SIG-M5 (cell line): ENCODE results near the gene MYH8.

Experiments
- DNase-seq: peaks from one replicate; lab custom pipeline; 2025; lab: John Stamatoyannopoulos, UW

MYH8 gene

DNA sequence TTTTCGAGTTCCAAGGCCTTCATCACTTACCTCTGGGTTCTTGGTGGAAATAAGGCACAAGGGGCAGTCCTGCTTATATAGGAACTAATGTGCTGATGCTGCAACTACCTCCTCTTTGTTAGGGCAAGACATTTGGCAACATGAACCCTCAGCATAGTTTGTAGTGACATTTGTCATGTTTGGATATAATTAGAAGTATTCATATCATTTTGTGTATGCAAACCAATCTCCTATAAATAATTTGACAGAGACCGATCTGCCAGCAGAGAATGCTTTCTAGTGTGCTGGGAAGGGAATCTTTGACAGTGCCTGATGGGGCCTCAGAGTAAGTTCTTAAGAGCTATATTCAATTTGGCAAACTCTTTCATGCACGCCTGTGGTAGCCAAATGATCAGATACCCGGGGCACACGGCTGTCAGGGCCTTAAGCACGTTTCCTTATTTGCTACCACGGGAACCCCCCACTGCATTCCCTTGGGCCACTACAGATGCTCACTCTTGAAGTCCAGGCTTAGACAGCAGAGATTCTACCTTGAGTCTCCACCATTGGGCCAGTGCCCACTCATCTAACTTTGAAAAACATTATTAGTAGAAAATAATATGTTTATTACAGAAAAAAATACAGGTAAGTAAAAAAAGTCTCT is at the start of gene MYH8:
TSS of gene MYH8 (minus strand) at position 51 of the 643 bp plus-strand sequence. CDS start 1,723 bp downstream, outside the sequence.
- no peak for DNase-seq

DNA sequence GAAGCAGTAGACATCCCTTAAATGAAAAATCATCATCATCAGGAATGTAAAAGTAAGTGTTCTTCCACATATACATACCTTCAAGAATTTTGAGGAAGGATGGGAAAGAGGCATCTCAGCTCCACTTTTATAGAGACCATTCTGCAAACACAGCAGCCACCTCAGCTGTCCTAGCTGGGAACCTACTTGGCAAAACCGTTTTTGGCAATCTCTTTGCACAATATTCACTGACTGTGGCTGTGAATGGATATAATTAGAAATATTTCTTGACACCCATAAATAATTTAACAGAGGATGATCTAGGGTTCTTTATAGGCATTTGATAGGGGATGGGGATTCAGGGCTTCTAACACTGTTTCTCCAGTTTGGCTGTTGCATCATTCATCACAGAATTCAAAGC is 47.7 kb upstream of the MYH8 start, which contains the start of gene MYH4:
TSS of gene MYH4 (minus strand) at position 101 of the 400 bp plus-strand sequence. CDS start 2,814 bp downstream, outside the sequence.
- DNase-seq = no peak

DNA sequence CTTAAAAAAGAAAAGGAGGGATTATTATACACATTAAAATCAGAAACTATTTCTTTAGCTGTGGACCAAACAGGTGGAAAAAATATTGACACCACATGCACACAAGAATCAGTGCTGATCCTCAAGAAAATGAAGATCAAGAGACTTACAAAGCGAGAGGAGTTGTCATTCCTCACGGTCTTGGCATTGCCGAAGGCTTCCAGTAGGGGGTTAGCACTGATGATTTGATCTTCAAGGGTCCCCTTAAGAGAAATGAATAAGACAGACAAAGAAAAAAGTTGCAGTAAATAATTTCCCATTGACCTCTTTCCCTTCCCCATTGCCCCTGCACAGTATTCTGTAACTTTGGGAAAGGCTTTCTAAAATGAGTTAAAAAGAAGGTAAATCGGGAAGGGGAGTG is 41.7 kb upstream of the MYH8 start:
- no peak for DNase-seq

DNA sequence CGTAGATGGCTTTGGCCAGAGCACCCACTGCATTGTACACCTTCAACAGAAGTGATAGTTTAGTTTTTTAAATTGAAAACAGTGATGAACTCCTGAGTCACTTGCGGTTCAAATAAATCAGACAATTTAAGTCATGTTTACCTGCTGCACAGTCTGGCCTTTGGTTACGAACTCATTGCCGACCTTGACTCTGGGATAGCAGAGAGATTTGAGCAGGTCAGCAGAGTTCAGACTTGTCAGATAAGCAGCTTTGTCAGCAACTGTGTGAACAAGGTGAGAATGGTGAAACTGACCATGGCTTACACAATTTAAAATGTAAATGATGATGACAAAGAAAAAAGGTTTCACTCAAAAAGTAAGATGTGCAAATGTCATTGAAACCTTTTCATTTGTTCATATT is 38.3 kb upstream of the MYH8 start:
- no peak for DNase-seq

DNA sequence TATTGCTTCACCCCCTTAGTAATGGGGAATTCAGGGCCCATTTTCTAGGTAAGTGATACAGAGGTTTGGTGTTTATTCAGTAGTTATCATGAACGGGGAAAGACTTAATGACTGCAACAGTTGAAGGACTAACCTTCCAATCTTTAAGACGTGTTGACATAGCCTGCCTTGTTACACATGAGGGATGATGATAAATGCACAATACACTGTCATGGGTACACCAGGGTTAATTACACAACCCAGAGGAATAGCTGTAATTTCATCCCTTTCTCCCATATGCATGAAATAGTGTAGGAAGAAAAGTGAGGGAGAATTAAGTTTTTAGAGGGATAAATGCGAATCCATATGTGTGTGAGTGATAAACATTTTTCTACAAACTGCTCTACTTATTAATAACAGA is 37.0 kb upstream of the MYH8 start:
- DNase-seq = no peak

DNA sequence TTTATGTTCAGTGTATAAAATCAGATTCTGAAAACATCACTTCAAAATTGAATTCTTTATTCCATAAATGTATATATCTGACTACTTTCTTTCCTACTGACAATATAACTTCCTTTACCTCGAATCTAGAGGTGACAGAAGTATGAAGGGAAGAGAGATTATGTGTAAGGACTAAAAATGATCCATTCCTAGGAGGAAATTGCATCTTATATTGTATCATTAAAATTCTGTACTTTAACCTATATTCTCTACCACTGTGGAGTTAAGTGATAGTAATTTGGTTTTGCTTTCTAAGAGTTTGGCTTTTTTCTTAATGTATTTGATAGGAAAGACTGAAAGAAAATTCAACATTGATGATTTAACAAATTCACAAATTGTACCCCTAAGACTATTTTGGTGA is 36.2 kb upstream of the MYH8 start:
- DNase-seq = no peak

DNA sequence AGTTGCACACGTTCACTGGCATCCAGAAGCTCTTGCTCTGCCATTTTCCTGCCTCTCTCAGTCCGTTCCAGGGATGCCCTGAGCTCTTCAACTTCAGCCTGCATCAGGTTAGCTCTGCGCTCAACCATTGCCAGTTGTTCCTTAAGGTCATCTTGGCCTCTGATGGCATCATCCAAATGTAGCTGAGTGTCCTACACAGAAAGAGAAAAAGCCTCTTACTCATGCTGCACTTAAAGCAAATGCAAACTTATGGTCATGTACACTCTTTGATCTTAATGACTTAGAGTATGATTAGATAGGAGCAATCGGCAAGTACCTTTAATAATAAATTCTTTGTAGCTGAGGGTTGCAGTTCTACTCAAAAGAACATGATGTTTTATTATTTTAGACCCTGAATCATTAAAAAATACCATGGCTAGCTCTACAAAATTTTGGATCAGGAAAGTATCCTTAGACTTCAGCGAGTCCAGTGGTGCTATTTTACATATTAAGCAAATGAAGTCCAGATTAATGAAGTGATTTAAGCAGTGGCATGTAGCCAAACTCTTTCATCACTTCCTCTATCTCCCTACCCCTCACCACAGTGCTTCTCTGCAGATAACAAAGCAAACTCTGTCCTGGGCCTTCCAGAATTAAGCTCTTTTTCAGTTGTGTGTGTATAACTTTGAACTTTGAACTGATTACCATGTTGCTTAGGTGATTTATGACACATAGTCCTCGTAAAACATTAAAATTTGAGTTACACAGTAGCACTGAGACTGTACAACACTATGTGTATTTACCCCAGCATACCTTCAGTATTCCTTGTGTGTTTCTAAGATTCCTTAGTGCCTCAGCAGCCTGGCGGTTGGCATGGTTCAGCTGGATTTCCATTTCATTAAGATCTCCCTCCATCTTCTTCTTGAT is 25.5 kb upstream of the MYH8 start:
- DNase-seq = no peak

DNA sequence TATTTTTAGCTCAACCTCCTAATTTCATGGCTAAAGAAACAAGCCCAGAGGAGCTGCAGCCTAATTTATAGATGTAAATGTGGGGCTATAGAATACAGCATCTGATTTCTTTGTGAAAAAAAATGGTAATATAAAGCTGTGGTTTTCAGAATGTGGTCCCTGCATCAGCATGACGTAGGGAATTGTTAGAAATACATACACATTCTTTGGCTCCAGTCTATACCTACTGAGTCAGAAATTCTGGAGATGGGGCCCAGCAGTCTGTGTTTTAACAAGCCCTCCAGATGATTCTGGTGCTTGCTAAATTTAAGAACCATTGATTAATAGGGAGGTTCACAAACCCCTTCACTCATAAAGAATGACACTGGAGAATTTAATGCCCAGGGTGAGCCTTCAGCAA is 18.1 kb upstream of the MYH8 start:
- DNase-seq = no peak

DNA sequence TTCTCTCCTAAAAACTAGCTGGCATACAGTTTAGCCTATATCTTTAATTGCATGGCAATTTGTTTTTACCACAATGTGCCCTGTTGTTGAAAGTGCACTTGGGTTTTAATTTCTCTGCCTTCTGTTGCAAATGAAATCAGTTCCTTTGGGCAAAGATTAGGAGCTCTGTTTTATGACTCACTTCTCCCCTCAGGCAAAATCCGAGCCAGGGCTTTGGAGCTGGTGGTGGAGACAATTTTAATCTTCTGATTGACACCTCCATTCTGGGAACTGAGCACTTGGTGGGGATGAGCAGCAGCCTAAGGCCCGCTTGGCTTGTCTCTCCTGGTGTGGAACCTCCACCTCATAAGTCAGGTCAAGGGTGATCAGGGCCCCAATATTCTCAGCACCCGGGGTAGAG is 13.3 kb upstream of the MYH8 start:
- no peak for DNase-seq

DNA sequence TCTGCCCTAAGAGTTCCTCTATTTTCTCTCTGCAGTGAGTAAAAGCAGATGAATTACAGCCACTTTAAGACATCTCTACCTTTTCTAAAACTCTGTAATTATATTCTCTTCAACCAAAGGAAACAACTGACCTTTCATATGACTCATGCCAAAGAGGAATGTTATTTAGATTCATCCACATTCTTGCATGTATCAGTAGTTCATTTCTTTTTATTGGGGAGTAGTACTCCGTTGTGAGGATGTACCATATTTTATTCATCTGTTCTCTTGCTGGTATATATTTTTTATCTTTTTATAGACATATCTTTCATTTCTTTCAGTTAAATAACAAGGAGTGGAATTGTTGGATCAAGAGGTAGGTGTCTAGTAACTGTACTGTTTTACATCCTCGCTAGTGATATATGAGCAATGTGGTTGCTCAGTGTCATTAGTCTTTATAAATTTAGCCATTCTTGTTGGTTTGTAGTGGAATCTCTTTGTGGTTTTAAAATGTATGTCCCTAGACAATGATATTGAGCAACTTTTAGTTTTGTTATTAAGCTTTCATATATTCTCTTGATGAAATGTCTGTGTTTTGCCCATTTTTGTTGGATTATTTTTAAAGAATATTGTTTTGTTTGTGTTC is 7.8 kb upstream of the MYH8 start:
- no peak for DNase-seq

DNA sequence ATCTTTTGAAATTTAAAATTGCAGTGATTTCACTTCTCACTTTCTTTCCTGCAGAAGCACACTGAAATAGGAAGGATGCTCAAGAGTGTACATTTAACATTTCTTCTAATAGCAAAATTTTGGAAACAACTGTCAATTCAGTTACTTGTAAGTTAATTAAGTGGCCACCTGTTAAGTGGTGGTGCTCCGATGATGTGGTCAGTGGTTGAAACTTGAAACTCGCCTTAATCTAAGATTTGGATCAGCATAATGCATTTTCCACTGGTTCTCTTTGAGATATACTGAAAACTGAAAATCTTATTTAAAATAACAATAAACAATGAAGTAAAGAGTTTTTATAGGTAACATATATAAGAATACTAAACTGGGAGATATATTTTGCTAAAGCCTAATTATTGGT is 7.0 kb upstream of the MYH8 start:
- DNase-seq = no peak

DNA sequence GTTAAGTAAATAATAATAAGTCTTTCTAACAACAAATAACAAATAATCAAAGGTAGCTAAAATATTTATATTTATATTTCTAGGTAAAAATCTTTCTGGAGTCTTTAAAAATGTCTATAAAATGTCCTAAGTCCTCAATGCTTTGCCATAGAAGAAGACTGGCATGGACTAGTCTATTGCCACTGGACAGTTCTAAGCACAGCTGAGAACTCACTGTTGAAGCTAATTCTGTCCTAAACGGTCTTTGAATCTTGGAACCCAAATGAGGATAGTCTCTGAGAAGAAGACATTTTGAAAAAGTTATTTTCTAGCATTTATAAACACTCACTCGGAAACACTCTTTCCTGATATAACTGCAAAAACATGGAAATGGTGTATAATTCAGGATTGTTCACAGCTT is 539 bp downstream of the MYH8 start:
- no peak for DNase-seq

DNA sequence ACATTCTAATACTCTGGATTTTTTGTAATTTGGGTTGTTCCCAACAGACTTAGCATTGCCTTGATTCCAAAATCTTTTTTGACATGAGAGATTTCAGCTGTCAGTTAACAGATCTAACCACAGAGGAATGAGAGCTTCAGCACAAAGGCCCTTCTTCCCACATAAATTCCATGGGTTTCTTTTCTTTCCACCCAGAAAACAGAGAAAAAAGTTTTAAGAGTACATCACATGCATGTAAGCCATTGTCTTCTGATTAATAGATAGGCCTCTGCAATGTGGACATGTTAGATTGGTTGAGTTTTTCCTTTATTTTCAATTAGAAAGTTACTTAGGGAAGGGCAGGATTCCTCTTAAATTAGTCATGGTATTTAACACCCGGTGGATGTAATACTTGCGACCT is 939 bp downstream of the MYH8 start:
- no peak for DNase-seq

DNA sequence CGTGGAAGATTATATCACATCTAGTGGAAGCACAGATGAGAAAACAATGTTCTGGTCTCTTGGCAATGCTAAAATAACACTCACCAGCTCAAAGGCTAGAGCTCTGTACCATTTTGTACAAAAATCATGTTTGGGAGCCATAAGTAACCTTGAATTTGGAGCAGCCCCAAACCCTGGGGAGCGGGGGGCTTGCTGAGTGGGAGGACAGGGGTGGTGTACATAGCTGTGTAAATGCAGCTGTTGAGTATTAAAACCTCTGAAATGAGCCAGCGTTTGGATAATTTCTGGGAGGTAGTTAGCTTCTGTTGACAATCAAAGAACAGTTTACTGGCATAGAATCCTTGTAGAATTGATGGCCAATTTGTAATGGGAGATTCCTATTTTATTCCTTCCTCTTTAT is 4.3 kb downstream of the MYH8 start:
- DNase-seq = no peak

DNA sequence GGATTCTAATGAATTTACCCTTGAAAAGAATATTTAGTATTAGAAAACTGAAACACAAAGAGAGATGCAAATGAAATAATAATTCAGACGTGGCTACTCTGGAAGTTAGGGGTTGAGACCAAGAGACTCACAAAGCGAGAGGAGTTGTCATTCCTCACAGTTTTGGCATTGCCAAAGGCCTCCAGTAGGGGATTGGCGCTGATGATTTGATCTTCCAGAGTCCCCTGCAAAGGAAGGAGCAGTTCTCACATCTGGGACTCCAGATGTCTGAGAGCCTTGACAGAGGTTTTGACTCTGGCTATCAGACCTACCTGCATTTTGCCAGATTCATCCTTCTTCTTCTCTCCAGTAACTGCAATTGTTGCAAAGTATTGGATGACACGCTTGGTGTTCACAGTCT is 6.6 kb downstream of the MYH8 start:
- no peak for DNase-seq

DNA sequence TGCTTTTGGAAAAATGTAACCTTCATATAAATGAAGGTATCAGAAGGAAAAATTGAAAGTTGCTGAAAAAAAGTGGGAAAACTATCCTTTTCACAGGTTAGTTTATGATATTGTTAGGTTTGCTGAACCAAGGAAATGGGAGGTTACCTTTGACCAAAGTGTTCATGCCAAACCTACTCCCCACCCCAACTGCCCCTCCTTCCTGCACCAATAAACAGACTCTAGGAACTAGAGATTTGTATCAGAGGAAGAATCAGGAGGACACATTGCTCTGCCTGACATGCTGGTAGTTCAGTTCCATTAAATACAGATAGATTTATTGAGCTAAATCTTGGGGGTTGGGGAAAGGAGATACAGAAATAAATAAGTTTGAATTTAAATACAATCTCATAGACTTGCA is 18.2 kb downstream of the MYH8 start:
- no peak for DNase-seq

DNA sequence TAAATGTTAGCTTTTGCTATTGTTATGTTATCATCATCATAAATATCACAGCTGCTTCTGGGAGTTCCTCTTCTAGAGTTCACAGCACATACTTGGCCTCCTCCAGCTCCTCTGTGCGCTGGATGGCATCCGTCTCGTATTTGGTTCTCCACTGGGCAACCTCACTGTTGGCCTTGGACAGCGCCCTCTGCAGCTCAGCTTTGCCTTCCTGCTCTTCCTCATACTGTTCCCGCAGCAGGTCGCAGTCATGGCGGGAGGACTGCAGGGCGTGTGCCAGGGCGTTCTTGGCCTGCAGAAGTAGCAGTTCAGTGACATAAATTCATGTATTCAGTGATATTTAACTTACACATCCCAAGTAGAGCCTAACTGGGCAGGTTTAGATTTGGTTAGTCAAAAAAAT is 23.4 kb downstream of the MYH8 start:
- DNase-seq = no peak

DNA sequence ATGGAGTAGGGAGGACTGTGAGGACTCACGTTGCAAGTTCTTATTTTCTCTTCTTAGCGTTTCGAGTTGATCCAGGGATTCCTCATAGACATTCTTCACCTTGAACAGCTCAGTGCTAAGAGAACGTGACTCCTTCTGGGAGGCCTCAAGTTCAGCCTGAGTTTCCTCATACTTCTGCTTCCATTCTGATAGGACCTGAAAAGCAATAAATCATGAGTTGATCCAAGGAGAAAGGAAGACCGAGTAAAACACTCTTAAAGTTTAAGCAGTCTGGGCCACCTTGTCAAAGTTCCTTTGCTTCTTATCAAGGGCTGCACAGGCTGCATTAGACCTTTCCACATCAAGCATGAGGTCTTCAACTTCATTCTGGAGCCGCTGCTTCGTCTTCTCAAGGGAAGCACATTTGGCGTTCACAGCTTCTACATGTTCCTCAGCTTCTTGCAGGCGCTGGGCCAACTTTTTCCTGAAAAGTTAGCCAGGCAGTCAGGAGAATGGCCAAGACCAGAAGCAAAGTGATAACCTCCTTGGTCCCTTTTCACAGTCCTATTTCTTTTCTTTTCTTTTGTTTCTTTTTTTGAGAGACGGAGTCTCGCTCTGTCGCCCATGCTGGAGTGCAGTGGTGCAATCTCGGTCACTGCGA is 25.1 kb downstream of the MYH8 start:
- DNase-seq = no peak

DNA sequence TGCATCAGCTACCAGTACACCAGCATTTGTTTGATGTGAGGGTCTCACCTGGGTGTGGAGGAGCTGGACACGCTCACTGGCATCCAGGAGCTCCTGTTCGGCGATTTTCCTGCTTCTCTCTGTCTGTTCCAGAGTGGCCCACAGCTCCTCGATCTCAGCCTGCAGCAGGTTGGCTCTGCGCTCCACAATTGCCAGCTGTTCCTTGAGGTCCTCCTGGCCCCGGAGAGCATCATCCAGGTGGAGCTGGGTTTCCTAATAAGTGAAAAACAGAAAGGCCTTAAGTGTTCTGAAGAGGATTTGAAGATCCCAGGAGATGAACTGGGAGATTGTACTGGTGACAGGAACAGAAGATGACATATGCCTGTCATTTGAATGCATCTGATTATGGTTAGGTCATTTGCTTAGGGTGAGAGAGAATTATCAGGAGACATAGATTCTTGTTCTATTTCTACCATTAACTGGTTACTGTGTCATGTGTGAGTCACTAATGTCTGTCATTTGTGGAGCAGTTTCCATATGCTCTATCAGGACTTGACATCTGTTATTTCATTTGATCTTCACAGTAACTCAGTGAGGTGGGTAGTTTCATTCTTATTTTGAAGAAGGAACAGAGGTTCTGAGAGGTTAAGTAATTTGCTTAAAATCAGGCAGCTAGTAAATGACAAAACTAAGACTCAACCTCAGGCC is 27.4 kb downstream of the MYH8 start:
- no peak for DNase-seq

DNA sequence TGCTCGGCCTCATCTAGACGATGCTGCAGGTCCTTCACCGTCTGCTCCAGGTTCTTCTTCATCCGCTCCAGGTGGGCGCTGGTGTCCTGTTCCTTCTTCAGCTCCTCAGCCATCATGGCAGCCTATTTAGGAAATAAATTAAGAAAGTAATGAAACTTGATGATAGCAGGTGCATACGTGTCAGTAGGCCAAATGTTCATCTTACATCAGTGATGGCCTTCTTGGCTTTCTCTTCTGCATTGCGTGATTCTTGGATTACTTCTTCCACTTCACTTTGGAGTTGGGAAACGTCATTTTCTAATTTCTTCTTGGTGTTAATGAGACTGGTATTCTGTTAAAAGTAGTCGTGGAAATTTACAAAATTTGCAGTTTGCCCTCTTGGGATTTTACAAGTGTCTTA is 28.9 kb downstream of the MYH8 start:
- DNase-seq = no peak

DNA sequence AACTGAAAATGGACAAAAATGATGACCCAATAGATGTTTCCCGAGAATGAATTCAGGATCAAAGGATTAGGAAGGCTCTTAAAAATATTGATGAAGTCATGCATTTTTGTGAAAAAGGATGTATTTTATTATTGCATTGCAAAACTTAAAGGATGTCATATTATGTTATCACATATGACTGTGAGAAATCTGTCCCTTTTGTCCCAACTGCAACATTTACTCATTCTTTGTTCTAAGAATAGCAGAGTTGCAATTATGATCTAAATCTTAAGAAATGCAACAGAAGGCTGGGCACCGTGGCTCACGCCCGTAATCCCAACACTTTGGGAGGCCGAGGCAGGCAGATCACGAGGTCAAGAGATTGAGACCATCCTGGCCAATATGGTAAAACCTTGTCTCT is 35.9 kb downstream of the MYH8 start:
- no peak for DNase-seq

DNA sequence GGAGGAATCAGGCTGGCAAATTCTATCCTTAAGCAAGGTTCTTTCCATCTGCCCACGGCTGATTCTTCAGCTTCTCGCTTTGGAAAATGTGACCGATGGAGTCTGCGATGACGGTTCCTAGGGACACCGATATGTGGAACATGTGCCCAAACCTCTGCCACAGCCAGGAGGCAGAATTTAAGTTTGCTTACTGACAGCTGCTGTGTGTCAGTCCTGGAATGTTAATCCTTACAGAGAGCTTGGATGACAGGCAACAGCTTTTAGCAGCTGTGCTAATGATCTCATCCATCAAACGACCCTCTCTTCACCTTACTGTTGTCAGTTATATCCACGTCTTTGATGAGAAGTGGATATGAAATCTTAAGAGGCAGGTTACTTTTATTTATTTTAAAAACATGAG is 37.6 kb downstream of the MYH8 start:
- DNase-seq = no peak
